Measurements from ENCODE around the gene DEPP1. TPM values are rescaled to one million over a fixed set of nuclear protein-coding genes. Genes with fewer than 3 reads are reported as not detected.

The DEPP1 gene
- total RNA-seq, 4 donors from 2014 or later, result 8.2 to 266 (median 52.8) TPM

- Histone ChIP-seq H3K27me3 (no peaks in the 10 kb centered on the region), H3K36me3 (no peaks in the 10 kb centered on the region), H3K4me1 (peaks cover 0 to 8% of the 10 kb centered on the region in 2 donors), H3K27ac (peak overlapping the region; percentile 26 to 86), H3K9me3 (no peaks in the 10 kb centered on the region), H3K4me3 (no peak overlapping the region)
- intact Hi-C loops (cut with DNase I; ENCODE audit: low total_unique reads), result no loop called here
- TF ChIP-seq POLR2A (IDR thresholded peaks at IDR 0.05), result no peak
- DNase-seq, result no peak
These were observed 21.6 kb downstream of the DEPP1 start for GRCh38 chr10:44956717-44957706.

- no peaks in the 10 kb centered on the region for H3K36me3 ChIP-seq
- peaks cover 0 to 8% of the 10 kb centered on the region in 2 donors for H3K4me1 ChIP-seq
- DNase-seq, result no peak
- no peak overlapping the region for H3K4me3 ChIP-seq
- H3K27me3 ChIP-seq, result no peaks in the 10 kb centered on the region
- TF ChIP-seq POLR2A (IDR thresholded peaks at IDR 0.05), result no peak
- TF ChIP-seq CTCF (IDR thresholded peaks at IDR 0.05), result no peak
- no peaks in the 10 kb centered on the region for H3K9me3 ChIP-seq
- intact Hi-C loops (cut with DNase I; ENCODE audit: low total_unique reads), result no loop called here
- H3K27ac ChIP-seq, result peak overlapping the region; percentile 26 to 65
These were observed 22.4 kb downstream of the DEPP1 start for GRCh38 chr10:44956226-44956625.

GRCh38 chr10:44955413-44956070, 23.1 kb downstream of the DEPP1 start:
- peaks cover 0 to 8% of the 10 kb centered on the region in 2 donors for H3K4me1 ChIP-seq
- no peak for TF ChIP-seq CTCF (IDR thresholded peaks at IDR 0.05)
- no peak for TF ChIP-seq POLR2A (IDR thresholded peaks at IDR 0.05)
- H3K9me3 ChIP-seq, result no peaks in the 10 kb centered on the region
- H3K27ac ChIP-seq, result peak overlapping the region; percentile 26 to 65
- no peak overlapping the region for H3K4me3 ChIP-seq
- no peaks in the 10 kb centered on the region for H3K36me3 ChIP-seq
- DNase-seq, result peak; percentile 66 to 77
- intact Hi-C loops (cut with DNase I; ENCODE audit: low total_unique reads), result no loop called here
- H3K27me3 ChIP-seq, result no peaks in the 10 kb centered on the region

- intact Hi-C loops (cut with DNase I; ENCODE audit: low total_unique reads), result no loop called here
- no peak overlapping the region for H3K4me3 ChIP-seq
- DNase-seq, result no peak
- TF ChIP-seq POLR2A (IDR thresholded peaks at IDR 0.05) (no peak), CTCF (IDR thresholded peaks at IDR 0.05) (no peak)
- H3K4me1 ChIP-seq, result peaks cover 0 to 2% of the 10 kb centered on the region in 2 donors
- H3K9me3 ChIP-seq, result no peaks in the 10 kb centered on the region
- no peaks in the 10 kb centered on the region for H3K36me3 ChIP-seq
- no peaks in the 10 kb centered on the region for H3K27me3 ChIP-seq
- peak overlapping the region; percentile 24 to 50 for H3K27ac ChIP-seq
These were observed 23.6 kb downstream of the DEPP1 start for GRCh38 chr10:44954962-44955361.

- Histone ChIP-seq H3K36me3 (no peaks in the 10 kb centered on the region), H3K27ac (no peak overlapping the region), H3K4me1 (no peaks in the 10 kb centered on the region), H3K9me3 (no peaks in the 10 kb centered on the region), H3K27me3 (no peaks in the 10 kb centered on the region), H3K4me3 (no peak overlapping the region)
- DNase-seq, result no peak
- TF ChIP-seq CTCF (IDR thresholded peaks at IDR 0.05) (no peak), POLR2A (IDR thresholded peaks at IDR 0.05) (no peak)
- intact Hi-C loops (cut with DNase I; ENCODE audit: low total_unique reads), result no loop called here
These were observed 24.6 kb downstream of the DEPP1 start for GRCh38 chr10:44954042-44954441.
